ENCODE data around the gene EFHD2.
A peak's percentile ranks its signal among the peaks of the same experiment; 100 is the strongest.

Gene EFHD2

GRCh38 chr1:15403962-15404580, 5.6 kb upstream of the EFHD2 start:
- Histone ChIP-seq H3K4me3 (ENCODE audit: low read depth, low read length) (no peak overlapping the region), H3K27me3 (no peaks in the 10 kb centered on the region), H3K36me3 (no peaks in the 10 kb centered on the region), H3K4me1 (no peaks in the 10 kb centered on the region), H3K9me3 (no peaks in the 10 kb centered on the region)
- no peak for DNase-seq
- TF ChIP-seq CTCF (IDR thresholded peaks at IDR 0.05; ENCODE audit: low read depth, low read length), result no peak

DNA sequence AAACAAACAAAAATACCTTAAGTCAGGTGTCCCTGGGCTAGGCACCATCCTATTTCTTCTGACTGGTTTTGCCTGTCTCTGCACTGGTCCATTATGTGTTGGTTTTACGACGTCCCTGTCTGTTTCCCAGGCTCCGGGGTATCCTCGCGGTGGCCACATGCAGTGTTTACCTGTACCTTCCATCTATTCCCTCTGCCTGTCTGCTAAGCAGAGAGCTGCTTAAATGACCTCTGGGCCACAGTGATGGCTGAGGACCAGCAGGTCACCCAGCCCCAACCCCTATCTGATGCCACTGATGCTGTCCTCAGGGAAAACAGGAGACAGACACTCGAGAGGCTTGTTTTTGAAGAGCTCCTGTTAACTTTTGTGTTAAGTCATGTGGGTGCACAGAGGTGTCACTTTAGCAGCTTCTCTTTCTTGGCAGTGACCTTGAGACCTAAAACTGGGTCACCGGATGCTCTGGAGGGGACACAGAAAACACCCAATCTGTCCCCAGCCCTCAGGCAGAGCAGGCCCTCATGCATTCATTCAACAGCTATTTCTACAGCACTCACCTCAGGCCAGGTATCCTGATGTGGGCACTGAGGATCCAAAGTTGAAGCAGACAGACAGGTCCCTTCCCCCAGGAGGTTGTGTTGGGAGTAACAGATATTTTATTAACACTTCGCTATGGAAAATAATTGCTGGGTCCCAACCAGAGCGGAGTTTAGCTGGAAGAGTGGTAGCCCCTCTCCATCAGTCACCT, 4.4 kb upstream of the EFHD2 start:
- no peaks in the 10 kb centered on the region for H3K4me1 ChIP-seq
- TF ChIP-seq CTCF (IDR thresholded peaks at IDR 0.05; ENCODE audit: low read depth, low read length), result no peak
- DNase-seq, result no peak
- H3K36me3 ChIP-seq, result no peaks in the 10 kb centered on the region
- no peaks in the 10 kb centered on the region for H3K27me3 ChIP-seq
- no peaks in the 10 kb centered on the region for H3K9me3 ChIP-seq
- no peak overlapping the region for H3K4me3 ChIP-seq (ENCODE audit: low read depth, low read length)

- Histone ChIP-seq H3K9me3 (no peaks in the 10 kb centered on the region), H3K27me3 (no peaks in the 10 kb centered on the region), H3K4me1 (no peaks in the 10 kb centered on the region; the same call in 1 of the 2 replicates), H3K4me3 (ENCODE audit: low read depth, low read length) (no peak overlapping the region), H3K36me3 (no peaks in the 10 kb centered on the region)
- TF ChIP-seq CTCF (IDR thresholded peaks at IDR 0.05; ENCODE audit: low read depth, low read length), result no peak
- DNase-seq, result no peak
Observed at GRCh38 chr1:15406614-15407559, 2.8 kb upstream of the EFHD2 start.

GRCh38 chr1:15407580-15407979, 2.1 kb upstream of the EFHD2 start:
- TF ChIP-seq CTCF (IDR thresholded peaks at IDR 0.05; ENCODE audit: low read depth, low read length), result no peak
- no peaks in the 10 kb centered on the region for H3K9me3 ChIP-seq
- no peak for DNase-seq
- no peak overlapping the region for H3K4me3 ChIP-seq (ENCODE audit: low read depth, low read length)
- H3K27me3 ChIP-seq, result no peaks in the 10 kb centered on the region
- no peaks in the 10 kb centered on the region; the same call in 1 of the 2 replicates for H3K4me1 ChIP-seq
- H3K36me3 ChIP-seq, result no peaks in the 10 kb centered on the region

DNA sequence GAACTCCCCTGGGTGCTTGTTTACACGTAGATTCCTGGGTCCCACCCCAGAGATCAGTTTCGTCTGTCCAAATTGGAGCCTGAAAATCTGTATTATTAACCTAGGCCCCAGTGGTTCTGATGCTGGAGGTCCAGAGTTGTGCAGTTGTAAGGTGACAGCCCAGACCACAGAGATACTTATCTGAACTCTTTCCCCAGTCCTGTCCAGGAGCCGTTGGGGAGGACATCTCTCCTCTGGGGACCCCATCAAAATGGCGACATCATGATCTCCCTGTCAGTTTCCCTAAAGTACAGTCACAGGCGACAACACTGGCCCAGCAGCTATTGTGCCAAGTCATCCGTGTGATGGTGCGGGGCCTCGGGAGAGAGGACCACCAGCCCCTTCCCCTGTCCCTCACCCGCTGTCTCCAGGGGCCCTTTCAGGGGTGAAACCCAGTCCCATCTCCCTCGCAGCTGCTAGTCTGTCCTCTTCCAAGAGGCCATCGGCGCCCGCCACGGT, 749 bp upstream of the EFHD2 start:
- no peaks in the 10 kb centered on the region for H3K9me3 ChIP-seq
- no peak for DNase-seq
- no peak for TF ChIP-seq CTCF (IDR thresholded peaks at IDR 0.05; ENCODE audit: low read depth, low read length)
- peak overlapping the region; percentile 64 for H3K4me3 ChIP-seq (ENCODE audit: low read depth, low read length)
- no peaks in the 10 kb centered on the region for H3K27me3 ChIP-seq
- no peaks in the 10 kb centered on the region; the same call in 1 of the 2 replicates for H3K4me1 ChIP-seq
- no peaks in the 10 kb centered on the region for H3K36me3 ChIP-seq
